MM.1S (cell line): ENCODE results near the gene TYW1B.
"Not testable (repeated sequence)": the region's sequence is repeated elsewhere in the genome, so short reads cannot be mapped to it uniquely, and the experiment has no call there.

ENCODE experiments used
- CTCF ChIP-seq: fragments of 300-600 bp; sonication (generic); IDR thresholded peaks from 2 replicates; pipeline ENCODE4 v1.5.1; 2016; ENCODE audit warnings: antibody characterized with exemption, low read length, mixed read lengths
- EZH2 ChIP-seq: fragments of 300-600 bp; sonication (generic); optimal IDR thresholded peaks from 2 replicates; pipeline ENCODE3; 2017; ENCODE audit warnings: low read depth, mild to moderate bottlenecking, antibody characterized with exemption, low read length, mixed read lengths
- EZH2phosphoT487 ChIP-seq: fragments of 300-600 bp; sonication (generic); IDR thresholded peaks from 2 replicates; pipeline ENCODE4 v1.6.1; 2018; ENCODE audit warnings: antibody characterized with exemption, low read length

- TF ChIP-seq CTCF, EZH2phosphoT487, EZH2: not testable (repeated sequence)
These were observed 220.0 kb downstream of the TYW1B start for GRCh38 chr7:72607988-72608387.
